GM19099 (cell line): ENCODE measurements around the gene SFXN5.

Source experiments
- POLR2A ChIP-seq: IDR thresholded peaks from 3 replicates; pipeline ENCODE4 v1.6.1; 2011; ENCODE audit warnings: low read depth; ENCODE audit not compliant: insufficient read length; ENCODE audit errors: extremely low read depth

SFXN5 gene

GRCh38 chr2:72973566-72974435 is 97.7 kb downstream of the SFXN5 start:
- no peak for TF ChIP-seq POLR2A

- TF ChIP-seq POLR2A = no peak
These were observed 98.4 kb downstream of the SFXN5 start for GRCh38 chr2:72973137-72973535.

GRCh38 chr2:72972352-72973136 is 99.0 kb downstream of the SFXN5 start:
- no peak for TF ChIP-seq POLR2A

- no peak for TF ChIP-seq POLR2A
These were observed 100.5 kb downstream of the SFXN5 start for GRCh38 chr2:72971036-72971435.

- no peak for TF ChIP-seq POLR2A
These were observed 101.8 kb downstream of the SFXN5 start for GRCh38 chr2:72969706-72970105.

- TF ChIP-seq POLR2A = no peak
These were observed 103.2 kb downstream of the SFXN5 start for GRCh38 chr2:72968286-72968685.

GRCh38 chr2:72965770-72966450 is 105.6 kb downstream of the SFXN5 start:
- no peak for TF ChIP-seq POLR2A

- TF ChIP-seq POLR2A = no peak
These were observed 106.5 kb downstream of the SFXN5 start for GRCh38 chr2:72965016-72965415.

- no peak for TF ChIP-seq POLR2A
These were observed 107.4 kb downstream of the SFXN5 start for GRCh38 chr2:72964146-72964525.

GRCh38 chr2:72963423-72964145 is 107.9 kb downstream of the SFXN5 start:
- no peak for TF ChIP-seq POLR2A

GRCh38 chr2:72962911-72963310 is 108.6 kb downstream of the SFXN5 start:
- TF ChIP-seq POLR2A = no peak

GRCh38 chr2:72961853-72962468 is 109.6 kb downstream of the SFXN5 start:
- TF ChIP-seq POLR2A = no peak

GRCh38 chr2:72961036-72961720 is 110.3 kb downstream of the SFXN5 start:
- TF ChIP-seq POLR2A = no peak
